HepG2 (cell line): ENCODE results near the gene FOSB. TPM values are rescaled to one million over a fixed set of nuclear protein-coding genes. Genes with fewer than 3 reads are reported as not detected.

Experiments
- E2F5 ChIP-seq: sonication (generic); formaldehyde crosslinking; conservative IDR thresholded peaks from 2 replicates; pipeline ENCODE4 v1.4.0; 2020; ENCODE audit warnings: missing genetic modification reagents
- GTF3A ChIP-seq: sonication (generic); formaldehyde crosslinking; conservative IDR thresholded peaks from 2 replicates; pipeline ENCODE4 v1.4.0; 2020; ENCODE audit warnings: mild to moderate bottlenecking, missing genetic modification reagents
- HNF4G ChIP-seq, 2 experiments: sonication (generic) in 1 of 2; formaldehyde crosslinking in 1 of 2; IDR thresholded peaks; 2 replicates each; pipeline versions ENCODE4 v1.4.0 to v1.6.1; 2011 to 2020; ENCODE audit warnings: borderline replicate concordance in 2 of 2, low read depth in 2 of 2, mild to moderate bottlenecking in 2 of 2, low read length in 1 of 2, missing genetic modification reagents in 1 of 2, moderate library complexity in 1 of 2
- ISL2 ChIP-seq: sonication (generic); formaldehyde crosslinking; IDR thresholded peaks from 2 replicates; pipeline ENCODE4 v1.5.0; 2020; ENCODE audit warnings: missing genetic modification reagents
- NAIF1 ChIP-seq: sonication (generic); formaldehyde crosslinking; IDR thresholded peaks from 2 replicates; pipeline ENCODE4 v1.5.0; 2020; ENCODE audit warnings: mild to moderate bottlenecking, missing genetic modification reagents, borderline replicate concordance
- NR2C2 ChIP-seq: sonication (generic); formaldehyde crosslinking; IDR thresholded peaks from 2 replicates; pipeline ENCODE4 v1.4.0; 2020; ENCODE audit warnings: missing genetic modification reagents, mild to moderate bottlenecking, moderate library complexity, borderline replicate concordance
- PRDM10 ChIP-seq: sonication (generic); formaldehyde crosslinking; IDR thresholded peaks from 2 replicates; pipeline ENCODE4 v1.4.0; 2020; ENCODE audit warnings: low read depth, missing genetic modification reagents
- RFX3 ChIP-seq: IDR thresholded peaks from 2 replicates; pipeline ENCODE4 v1.6.1; 2016; ENCODE audit warnings: missing biosample characterization, missing genetic modification reagents
- YEATS4 ChIP-seq: sonication (generic); formaldehyde crosslinking; IDR thresholded peaks from 2 replicates; pipeline ENCODE4 v1.4.0; 2020; ENCODE audit warnings: missing genetic modification reagents, borderline replicate concordance
- ZEB1 ChIP-seq: IDR thresholded peaks from 2 replicates; pipeline ENCODE4 v1.6.1; 2012; ENCODE audit warnings: mild to moderate bottlenecking, low read depth, inconsistent platforms; ENCODE audit not compliant: insufficient replicate concordance
- ZFP82 ChIP-seq: sonication (generic); formaldehyde crosslinking; IDR thresholded peaks from 2 replicates; pipeline ENCODE4 v1.5.1; 2020; ENCODE audit warnings: mild to moderate bottlenecking, missing genetic modification reagents, borderline replicate concordance
- ZNF546 ChIP-seq: sonication (generic); formaldehyde crosslinking; conservative IDR thresholded peaks from 2 replicates; pipeline ENCODE4 v1.8.1; 2023; ENCODE audit warnings: mild to moderate bottlenecking, missing genetic modification reagents
- ZNF577 ChIP-seq: sonication (generic); formaldehyde crosslinking; IDR thresholded peaks from 2 replicates; pipeline ENCODE4 v1.4.0; 2020; ENCODE audit warnings: mild to moderate bottlenecking, low read depth, missing genetic modification reagents, borderline replicate concordance
- ZNF75D ChIP-seq: sonication (generic); formaldehyde crosslinking; IDR thresholded peaks from 2 replicates; pipeline ENCODE4 v1.8.1; 2023; ENCODE audit warnings: missing genetic modification reagents, mild to moderate bottlenecking, borderline replicate concordance
- ZNF878 ChIP-seq: sonication (generic); formaldehyde crosslinking; IDR thresholded peaks from 2 replicates; pipeline ENCODE4 v1.8.1; 2023; ENCODE audit warnings: mild to moderate bottlenecking, missing genetic modification reagents, moderate library complexity
- polyA plus RNA-seq, 8 experiments: library from polyadenylated mRNA; depleted of rRNA in 3 of 8; stranded (reverse) in 7 of 8; unstranded in 1 of 8; fragments of >200 nt; fragmentation: Illumina TruSeq in 4 of 8; extraction: Trizol in 4 of 8; gene quantifications; 2 replicates each; pipeline versions ENCODE4 v1.2.1 to v1.2.3, GENCODE V29; 2011 to 2016; ENCODE audit warnings: low read depth in 4 of 8, missing spikeins in 1 of 8, mixed read lengths in 1 of 8; ENCODE audit not compliant: insufficient read depth in 1 of 8
- total RNA-seq, 5 experiments: library from RNA; depleted of rRNA; stranded (reverse); fragments of >200 nt; fragmentation: Illumina TruSeq; extraction: Trizol; gene quantifications; 2 replicates each; pipeline ENCODE4 v1.2.3, GENCODE V29; 2016; ENCODE audit warnings: low read depth in 1 of 5
- TF ChIP-seq, protein P1 (sequence below): sonication (generic); formaldehyde crosslinking; IDR thresholded peaks from 2 replicates; pipeline ENCODE4 v1.9.0; 2022; ENCODE audit warnings: missing genetic modification reagents, mild to moderate bottlenecking, borderline replicate concordance
- TF ChIP-seq, protein P2 (sequence below): IDR thresholded peaks from 2 replicates; pipeline ENCODE4 v1.6.1; 2016
- TF ChIP-seq, protein P3 (sequence below): sonication (generic); formaldehyde crosslinking; IDR thresholded peaks from 2 replicates; pipeline ENCODE4 v1.8.1; 2023; ENCODE audit warnings: mild to moderate bottlenecking, missing genetic modification reagents, borderline replicate concordance

The FOSB gene
- total and polyA plus RNA-seq, 2 of the 13 experiments (the other 11 are each of a cell fraction or from before 2014, with no cell fraction given), result 2.8 to 6.0 TPM

GRCh38 chr19:45506989-45507871, 39.4 kb downstream of the FOSB start, which contains the start of gene VASP (continued):
- TF ChIP-seq, protein P1, sequence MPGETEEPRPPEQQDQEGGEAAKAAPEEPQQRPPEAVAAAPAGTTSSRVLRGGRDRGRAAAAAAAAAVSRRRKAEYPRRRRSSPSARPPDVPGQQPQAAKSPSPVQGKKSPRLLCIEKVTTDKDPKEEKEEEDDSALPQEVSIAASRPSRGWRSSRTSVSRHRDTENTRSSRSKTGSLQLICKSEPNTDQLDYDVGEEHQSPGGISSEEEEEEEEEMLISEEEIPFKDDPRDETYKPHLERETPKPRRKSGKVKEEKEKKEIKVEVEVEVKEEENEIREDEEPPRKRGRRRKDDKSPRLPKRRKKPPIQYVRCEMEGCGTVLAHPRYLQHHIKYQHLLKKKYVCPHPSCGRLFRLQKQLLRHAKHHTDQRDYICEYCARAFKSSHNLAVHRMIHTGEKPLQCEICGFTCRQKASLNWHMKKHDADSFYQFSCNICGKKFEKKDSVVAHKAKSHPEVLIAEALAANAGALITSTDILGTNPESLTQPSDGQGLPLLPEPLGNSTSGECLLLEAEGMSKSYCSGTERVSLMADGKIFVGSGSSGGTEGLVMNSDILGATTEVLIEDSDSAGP (CRISPR knock-in tag), result peak; percentile 100
- TF ChIP-seq GTF3A (CRISPR knock-in tag), result no peak
- TF ChIP-seq ZNF878 (CRISPR knock-in tag), result 0 out of 2 replicates have a peak, but pooled peaks have one; percentile 46
- TF ChIP-seq ZNF546 (CRISPR knock-in tag), result 0 out of 2 replicates have a peak, but pooled peaks have one; percentile 65
- peak; percentile 63; the same call in 1 of the 2 replicates for TF ChIP-seq YEATS4 (CRISPR knock-in tag)
- peak; percentile 14; the same call in 1 of the 2 replicates for TF ChIP-seq NR2C2 (CRISPR knock-in tag)
- no peak for TF ChIP-seq ZNF577 (CRISPR knock-in tag)
- no peak for TF ChIP-seq RFX3 (CRISPR knock-in tag)
- peak; percentile 64 for TF ChIP-seq ZEB1
- TF ChIP-seq HNF4G (IDR thresholded peaks at IDR 0.05; ENCODE audit: borderline replicate concordance, low read depth, low read length), result no peak
- no peak for TF ChIP-seq HNF4G (CRISPR knock-in tag; IDR thresholded peaks at IDR 0.05; ENCODE audit: borderline replicate concordance, low read depth)
- no peak for TF ChIP-seq NAIF1 (CRISPR knock-in tag)
- no peak for TF ChIP-seq ZFP82
- TF ChIP-seq, protein P2, sequence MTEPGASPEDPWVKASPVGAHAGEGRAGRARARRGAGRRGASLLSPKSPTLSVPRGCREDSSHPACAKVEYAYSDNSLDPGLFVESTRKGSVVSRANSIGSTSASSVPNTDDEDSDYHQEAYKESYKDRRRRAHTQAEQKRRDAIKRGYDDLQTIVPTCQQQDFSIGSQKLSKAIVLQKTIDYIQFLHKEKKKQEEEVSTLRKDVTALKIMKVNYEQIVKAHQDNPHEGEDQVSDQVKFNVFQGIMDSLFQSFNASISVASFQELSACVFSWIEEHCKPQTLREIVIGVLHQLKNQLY, result no peak
- TF ChIP-seq PRDM10, result peak; percentile 64; the same call in 1 of the 2 replicates
- TF ChIP-seq, protein P3, sequence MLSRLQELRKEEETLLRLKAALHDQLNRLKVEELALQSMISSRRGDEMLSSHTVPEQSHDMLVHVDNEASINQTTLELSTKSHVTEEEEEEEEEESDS, result no peak
- TF ChIP-seq ISL2, result 0 out of 2 replicates have a peak, but pooled peaks have one; percentile 60
- TF ChIP-seq E2F5 (CRISPR knock-in tag), result 0 out of 2 replicates have a peak, but pooled peaks have one; percentile 10
- TF ChIP-seq ZNF75D, result no peak
